Measurements from ENCODE around the gene MYO9B.

- no peak for TF ChIP-seq CTCF (IDR thresholded peaks at IDR 0.05; ENCODE audit: insufficient read depth, low read length, poor library complexity, severe bottlenecking)
- no peak for TF ChIP-seq EZH2phosphoT487 (conservative IDR thresholded peaks at IDR 0.05; ENCODE audit: low read length)
Observed at GRCh38 chr19:17195106-17195505, 119.5 kb downstream of the MYO9B start.
